ENCODE data around the gene STAP1.

The STAP1 gene

DNA sequence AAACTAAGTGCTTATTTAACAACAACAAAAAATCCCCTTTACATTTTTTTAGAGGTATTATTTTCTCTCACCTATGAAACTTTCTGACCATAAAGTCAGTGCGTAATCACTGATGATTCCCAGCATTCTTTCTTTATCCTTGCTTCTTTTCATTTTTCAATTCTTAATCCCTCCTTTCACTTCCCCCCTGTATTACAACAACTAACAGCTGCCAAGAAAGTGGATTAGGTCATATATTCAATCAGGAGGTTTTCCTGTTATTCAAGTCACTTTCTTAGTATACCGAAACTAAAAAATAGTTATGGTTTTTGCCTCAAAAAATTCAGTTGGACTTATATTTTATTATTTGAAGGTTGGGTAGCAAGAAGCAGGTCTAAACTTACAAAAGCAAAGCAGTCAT lies 2.1 kb upstream of the STAP1 start:
- DNase-seq (ENCODE audit: low read depth), result no peak

- no peak for DNase-seq (ENCODE audit: low read depth)
These were observed 6.8 kb downstream of the STAP1 start for GRCh38 chr4:67565284-67565683.

GRCh38 chr4:67566335-67566734 lies 7.8 kb downstream of the STAP1 start:
- DNase-seq (ENCODE audit: low read depth), result no peak

- DNase-seq (ENCODE audit: low read depth), result no peak
These were observed 10.3 kb downstream of the STAP1 start for GRCh38 chr4:67568820-67569219.

- DNase-seq (ENCODE audit: low read depth), result no peak
These were observed 12.0 kb downstream of the STAP1 start for GRCh38 chr4:67570537-67570936.

DNA sequence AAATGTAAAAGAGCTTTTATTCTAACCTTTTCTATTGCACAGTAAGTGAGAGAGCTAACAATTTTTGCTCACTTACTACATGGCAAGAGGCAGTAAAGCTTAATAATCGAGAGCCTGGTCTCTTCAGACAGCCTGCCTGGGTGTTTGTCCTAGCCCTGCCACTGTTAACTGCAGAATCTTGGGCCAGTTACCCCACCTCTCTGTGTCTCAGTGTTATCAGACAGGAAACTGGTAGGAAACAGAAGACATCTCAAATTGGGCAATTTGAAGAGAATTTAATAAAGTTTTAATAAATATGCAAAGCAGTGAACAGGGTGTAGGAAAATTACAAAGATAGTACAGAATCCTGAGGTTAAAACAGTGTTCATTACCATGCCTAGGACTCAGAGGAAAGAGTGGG lies 13.4 kb downstream of the STAP1 start:
- DNase-seq (ENCODE audit: low read depth), result no peak

GRCh38 chr4:67573193-67573592 lies 14.7 kb downstream of the STAP1 start:
- DNase-seq (ENCODE audit: low read depth), result no peak

- DNase-seq (ENCODE audit: low read depth), result no peak
These were observed 16.9 kb downstream of the STAP1 start for GRCh38 chr4:67575232-67576058.

GRCh38 chr4:67576059-67576466 lies 17.5 kb downstream of the STAP1 start:
- DNase-seq (ENCODE audit: low read depth), result no peak

DNA sequence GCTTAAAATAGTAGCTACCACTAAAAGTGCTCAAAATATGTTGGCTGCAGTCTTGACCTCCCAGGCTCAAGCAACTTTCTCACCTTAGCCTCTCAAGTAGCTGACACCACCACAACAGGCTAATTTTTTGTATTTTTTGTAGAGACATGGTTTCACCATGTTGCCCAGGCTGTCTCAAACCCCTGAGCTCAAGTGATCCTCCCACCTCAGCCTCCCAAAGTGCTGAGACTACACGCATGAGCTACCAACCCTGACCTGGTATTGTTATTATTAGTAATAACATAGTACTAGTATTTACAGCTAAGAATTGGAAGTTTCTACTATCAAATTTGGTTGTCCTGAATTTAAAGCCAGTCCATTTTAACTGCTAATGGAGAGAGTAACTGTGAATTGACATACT lies 18.0 kb downstream of the STAP1 start:
- no peak for DNase-seq (ENCODE audit: low read depth)

GRCh38 chr4:67580577-67580976 lies 22.1 kb downstream of the STAP1 start:
- DNase-seq (ENCODE audit: low read depth), result no peak

GRCh38 chr4:67581208-67581857 lies 22.8 kb downstream of the STAP1 start:
- DNase-seq (ENCODE audit: low read depth), result no peak

DNA sequence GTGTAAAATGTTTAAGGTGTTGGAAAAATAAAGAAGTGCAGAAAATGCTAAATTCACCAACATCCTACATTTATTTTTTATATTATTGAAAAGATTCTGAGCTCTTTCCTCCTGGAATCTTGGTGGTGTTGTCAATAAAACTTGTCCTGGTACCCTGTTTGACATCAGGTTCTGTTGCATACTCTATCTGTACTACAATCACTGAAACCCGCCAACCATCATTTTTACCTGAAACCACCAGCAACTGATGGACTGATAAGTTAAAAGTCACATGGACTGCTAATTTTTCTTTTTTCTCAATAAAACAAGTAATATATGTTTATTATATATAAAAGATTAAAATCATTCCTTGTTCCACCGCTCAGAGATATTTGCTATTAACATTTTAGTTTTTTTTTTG lies 23.4 kb downstream of the STAP1 start:
- DNase-seq (ENCODE audit: low read depth), result no peak

DNA sequence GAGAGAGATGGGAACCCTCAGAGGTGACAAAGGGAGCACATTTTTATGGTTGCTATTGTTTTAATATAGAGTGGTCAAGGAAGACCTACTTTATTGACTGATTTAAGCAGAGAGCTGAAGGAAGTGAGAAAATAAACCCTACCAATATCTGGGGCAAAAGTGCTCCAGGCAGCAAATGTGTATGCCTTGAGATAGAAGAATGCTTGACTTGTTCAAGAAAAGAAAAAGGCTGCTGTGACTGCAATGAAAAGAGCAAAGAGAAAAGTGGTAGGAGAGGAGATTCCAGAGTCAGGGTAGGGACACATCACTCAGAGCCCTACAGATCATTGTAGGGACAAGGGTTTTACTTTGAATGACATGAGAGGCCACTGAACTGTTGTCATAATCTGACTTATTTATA lies 26.0 kb downstream of the STAP1 start:
- DNase-seq (ENCODE audit: low read depth), result no peak

- DNase-seq (ENCODE audit: low read depth), result no peak
These were observed 28.6 kb downstream of the STAP1 start for GRCh38 chr4:67587156-67587555.

- DNase-seq (ENCODE audit: low read depth), result no peak
These were observed 35.2 kb downstream of the STAP1 start for GRCh38 chr4:67593741-67594175.

DNA sequence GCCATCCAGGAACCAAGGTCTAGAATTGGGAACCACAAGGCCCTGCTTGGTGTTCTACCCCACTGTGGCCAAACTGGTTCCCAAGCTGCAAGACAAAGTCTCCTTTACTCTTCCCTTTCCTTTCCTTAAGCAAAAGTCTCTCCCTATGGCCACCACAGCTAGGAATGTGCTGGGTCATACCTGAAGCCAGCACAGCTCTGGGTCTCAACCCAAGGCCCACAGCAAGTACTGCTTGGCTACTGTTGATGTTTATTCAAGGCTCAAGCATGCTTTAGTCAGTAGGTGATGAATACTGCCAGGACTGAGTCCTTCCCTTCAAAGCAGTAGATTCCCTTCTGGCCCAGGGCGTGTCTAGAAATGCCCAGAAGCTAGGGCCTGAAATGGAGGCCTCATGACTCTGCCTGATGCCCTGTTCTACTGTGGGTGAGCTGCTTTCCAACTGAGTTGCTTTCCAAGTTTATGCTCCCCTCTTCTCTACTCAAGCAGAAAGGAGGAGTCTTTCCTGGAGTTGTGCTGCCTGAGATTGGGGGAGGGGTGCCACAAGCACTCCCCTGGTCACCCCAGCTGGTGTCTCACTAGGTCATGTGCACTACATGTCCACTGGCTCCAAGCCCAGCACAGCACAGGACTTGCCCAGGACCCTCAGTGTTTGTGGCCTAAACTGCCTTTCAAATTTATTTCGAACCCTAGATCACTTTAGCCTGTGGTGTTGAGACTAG lies 44.9 kb downstream of the STAP1 start:
- no peak for DNase-seq (ENCODE audit: low read depth)

- DNase-seq (ENCODE audit: low read depth), result no peak
These were observed 45.5 kb downstream of the STAP1 start for GRCh38 chr4:67604029-67604381.

DNA sequence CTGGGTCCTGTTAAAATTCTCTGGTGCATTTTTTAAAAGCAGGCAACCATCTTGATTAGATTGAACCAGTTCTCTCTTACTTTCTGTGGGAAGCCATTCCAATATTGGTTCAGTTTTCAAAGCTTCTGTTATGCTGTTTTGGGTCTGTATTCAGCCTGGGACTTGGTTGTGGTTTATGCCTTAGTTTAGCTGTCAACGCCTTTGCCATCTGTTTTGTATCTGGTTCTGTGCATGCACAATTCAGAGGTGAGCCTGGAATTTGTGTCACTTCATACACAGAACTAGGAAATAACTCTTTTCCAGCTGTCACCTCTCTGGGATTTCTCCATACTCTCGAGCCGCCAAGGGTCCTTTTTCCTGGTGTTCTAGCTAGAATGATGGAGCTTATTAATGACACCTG lies 46.2 kb downstream of the STAP1 start:
- DNase-seq (ENCODE audit: low read depth), result no peak

DNA sequence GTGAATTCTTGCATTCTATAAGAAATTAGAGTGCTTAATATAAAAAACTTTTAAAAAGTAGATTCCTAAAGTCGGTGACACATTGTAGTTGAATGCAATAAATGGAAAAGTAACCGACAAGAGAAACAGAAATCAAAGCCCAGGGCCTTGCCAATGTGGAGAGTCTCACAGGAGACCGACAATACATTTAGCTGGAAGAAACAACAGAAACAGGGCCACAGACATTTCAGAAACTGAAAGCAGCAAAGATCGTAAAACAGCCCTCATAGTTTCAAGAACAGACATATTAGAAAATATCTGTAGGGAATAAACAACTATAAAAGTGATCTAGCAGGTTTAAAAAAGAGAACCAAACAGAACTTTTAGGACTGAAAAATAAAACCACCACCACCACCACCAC lies 49.5 kb downstream of the STAP1 start:
- DNase-seq (ENCODE audit: low read depth), result no peak

- no peak for DNase-seq (ENCODE audit: low read depth)
These were observed 55.7 kb downstream of the STAP1 start for GRCh38 chr4:67614186-67614585.

GRCh38 chr4:67615119-67615518 lies 56.6 kb downstream of the STAP1 start:
- no peak for DNase-seq (ENCODE audit: low read depth)

GRCh38 chr4:67616478-67616877 lies 58.0 kb downstream of the STAP1 start:
- no peak for DNase-seq (ENCODE audit: low read depth)

Data from stimulated activated CD8-positive, alpha-beta memory T cell treated with anti-CD3 and anti-CD28 coated beads, Interleukin-7, amount 100 ng/mL, for 24 hours (primary cell).